Measurements from ENCODE around the gene ATP8B4. TPM values are rescaled to one million over a fixed set of nuclear protein-coding genes. Genes with fewer than 3 reads are reported as not detected.

ATP8B4 gene
- total RNA-seq, 5 donors from 2014 or later (not counting 1 experiment from before 2014, with no cell fraction given), result 0.72 to 2.4 (median 1.3) TPM

GRCh38 chr15:50107591-50108408 lies 11.2 kb downstream of the ATP8B4 start:
- no peak for ATAC-seq (replicated peaks in 1 of 4)
- H3K27me3 Mint-ChIP-seq, result peaks cover 3 to 6% of the 10 kb centered on the region in 2 donors
- Histone ChIP-seq H3K4me3 (ENCODE audit: control insufficient read depth in 1 of 2, extremely low read depth in 1 of 2, low read length in 1 of 2) (no peak overlapping the region), H3K9me3 (no peaks in the 10 kb centered on the region), H3K27me3 (replicated peaks in 1 of 2; ENCODE audit: control insufficient read depth in 2 of 2, extremely low read depth in 1 of 2, insufficient read depth in 2 of 2, low read length in 1 of 2) (peaks cover 0 to 8% of the 10 kb centered on the region in 2 experiments), H3K4me1 (ENCODE audit: control insufficient read depth in 1 of 2, extremely low read depth in 1 of 2, insufficient read depth in 2 of 2, low read length in 2 of 2) (peaks cover 19 to 37% of the 10 kb centered on the region in 2 experiments), H3K27ac (ENCODE audit: low read length) (no peak overlapping the region), H3K36me3 (ENCODE audit: control insufficient read depth in 2 of 2, extremely low read depth in 1 of 2, insufficient read depth in 1 of 2, low read length in 1 of 2) (no peaks in the 10 kb centered on the region)
- H3K9me3 Mint-ChIP-seq, result no peaks in the 10 kb centered on the region
- peak in 4 of 35 experiments; percentile 5 to 20 (median 12) for DNase-seq
- ChIA-PET CTCF (interaction anchor here in 1 of 2 donors (1.1 kb wide), 1 partner anchor 9 kb away, joined by 3 read pairs; no protein-coding TSS in a partner anchor), POLR2A (no interaction called here)
- 59% methylated on average over 5 of the region's 7 CpGs for WGBS (ENCODE audit: insufficient coverage)
- H3K36me3 Mint-ChIP-seq, result no peaks in the 10 kb centered on the region
- H3K4me1 Mint-ChIP-seq, result peaks cover 31 to 37% (median 33%) of the 10 kb centered on the region in 3 donors
- peak overlapping the region in 1 of 2 donors; percentile 13 for H3K27ac Mint-ChIP-seq
- no peak overlapping the region for H3K4me3 Mint-ChIP-seq

- ATAC-seq (replicated peaks in 1 of 4) (no peak), DNase-seq (no peak)
- WGBS (ENCODE audit: insufficient coverage), result no CpG with 5 or more reads among the region's 4 CpGs
- H3K9me3 Mint-ChIP-seq, result peaks cover 0 to 1% (median 0%) of the 10 kb centered on the region in 3 donors
- POLR2A ChIA-PET, result no interaction called here
- H3K27me3 ChIP-seq (replicated peaks in 1 of 2; ENCODE audit: control insufficient read depth in 2 of 2, extremely low read depth in 1 of 2, insufficient read depth in 2 of 2, low read length in 1 of 2), result peaks cover 0 to 5% of the 10 kb centered on the region in 2 experiments
- no peaks in the 10 kb centered on the region for H3K9me3 ChIP-seq
- H3K36me3 ChIP-seq (ENCODE audit: control insufficient read depth in 2 of 2, extremely low read depth in 1 of 2, insufficient read depth in 1 of 2, low read length in 1 of 2), result no peaks in the 10 kb centered on the region
- H3K36me3 Mint-ChIP-seq, result no peaks in the 10 kb centered on the region
- H3K27ac ChIP-seq (ENCODE audit: low read length), result no peak overlapping the region
- no peak overlapping the region for H3K4me3 ChIP-seq (ENCODE audit: control insufficient read depth in 1 of 2, extremely low read depth in 1 of 2, low read length in 1 of 2)
- peaks cover 19 to 37% of the 10 kb centered on the region in 2 experiments for H3K4me1 ChIP-seq (ENCODE audit: control insufficient read depth in 1 of 2, extremely low read depth in 1 of 2, insufficient read depth in 2 of 2, low read length in 2 of 2)
- H3K27ac Mint-ChIP-seq, result no peak overlapping the region
- CTCF ChIA-PET, result interaction anchor here in 1 of 2 donors (1.1 kb wide), 1 partner anchor 10 kb away, joined by 3 read pairs; no protein-coding TSS in a partner anchor
- no peak overlapping the region for H3K4me3 Mint-ChIP-seq
- peaks cover 31 to 37% (median 33%) of the 10 kb centered on the region in 3 donors for H3K4me1 Mint-ChIP-seq
- peaks cover 0 to 2% of the 10 kb centered on the region in 2 donors for H3K27me3 Mint-ChIP-seq
Observed at GRCh38 chr15:50107157-50107556, 11.9 kb downstream of the ATP8B4 start.

- H3K9me3 Mint-ChIP-seq, result peaks cover 0 to 5% (median 0%) of the 10 kb centered on the region in 3 donors
- WGBS (ENCODE audit: insufficient coverage), result no CpG with 5 or more reads among the region's 5 CpGs
- H3K36me3 Mint-ChIP-seq, result no peaks in the 10 kb centered on the region
- H3K4me1 Mint-ChIP-seq, result peaks cover 31 to 37% (median 33%) of the 10 kb centered on the region in 3 donors
- CTCF ChIA-PET, result interaction anchor here in 1 of 2 donors (1.1 kb wide), 1 partner anchor 11 kb away, joined by 3 read pairs; no protein-coding TSS in a partner anchor
- no peak overlapping the region for H3K4me3 Mint-ChIP-seq
- ATAC-seq (replicated peaks in 1 of 4), result no peak
- H3K36me3 ChIP-seq (ENCODE audit: control insufficient read depth in 2 of 2, extremely low read depth in 1 of 2, insufficient read depth in 1 of 2, low read length in 1 of 2), result no peaks in the 10 kb centered on the region
- no peak overlapping the region for H3K4me3 ChIP-seq (ENCODE audit: control insufficient read depth in 1 of 2, extremely low read depth in 1 of 2, low read length in 1 of 2)
- H3K9me3 ChIP-seq, result no peaks in the 10 kb centered on the region
- H3K27ac Mint-ChIP-seq, result no peak overlapping the region
- no peak overlapping the region for H3K27ac ChIP-seq (ENCODE audit: low read length)
- peaks cover 0 to 1% of the 10 kb centered on the region in 2 experiments for H3K27me3 ChIP-seq (replicated peaks in 1 of 2; ENCODE audit: control insufficient read depth in 2 of 2, extremely low read depth in 1 of 2, insufficient read depth in 2 of 2, low read length in 1 of 2)
- POLR2A ChIA-PET, result no interaction called here
- no peak for DNase-seq
- H3K27me3 Mint-ChIP-seq, result no peaks in the 10 kb centered on the region
- peaks cover 19 to 37% of the 10 kb centered on the region in 2 experiments for H3K4me1 ChIP-seq (ENCODE audit: control insufficient read depth in 1 of 2, extremely low read depth in 1 of 2, insufficient read depth in 2 of 2, low read length in 2 of 2)
Observed at GRCh38 chr15:50106457-50106856, 12.6 kb downstream of the ATP8B4 start.

GRCh38 chr15:50100486-50100885 lies 18.5 kb downstream of the ATP8B4 start:
- ATAC-seq (replicated peaks in 1 of 4) (no peak), DNase-seq (no peak)
- no peaks in the 10 kb centered on the region for H3K4me1 Mint-ChIP-seq
- H3K9me3 Mint-ChIP-seq, result peaks cover 0 to 5% (median 0%) of the 10 kb centered on the region in 3 donors
- H3K27ac Mint-ChIP-seq, result no peak overlapping the region
- no peak overlapping the region for H3K4me3 Mint-ChIP-seq
- no CpG with 5 or more reads among the region's 1 CpG for WGBS (ENCODE audit: insufficient coverage)
- no peak overlapping the region for H3K4me3 ChIP-seq (ENCODE audit: control insufficient read depth in 1 of 2, extremely low read depth in 1 of 2, low read length in 1 of 2)
- H3K4me1 ChIP-seq (ENCODE audit: control insufficient read depth in 1 of 2, extremely low read depth in 1 of 2, insufficient read depth in 2 of 2, low read length in 2 of 2), result no peaks in the 10 kb centered on the region
- H3K36me3 ChIP-seq (ENCODE audit: control insufficient read depth in 2 of 2, extremely low read depth in 1 of 2, insufficient read depth in 1 of 2, low read length in 1 of 2), result no peaks in the 10 kb centered on the region
- H3K27me3 Mint-ChIP-seq, result peaks cover 0 to 3% of the 10 kb centered on the region in 2 donors
- CTCF ChIA-PET, result no interaction called here
- H3K27me3 ChIP-seq (replicated peaks in 1 of 2; ENCODE audit: control insufficient read depth in 2 of 2, extremely low read depth in 1 of 2, insufficient read depth in 2 of 2, low read length in 1 of 2), result no peaks in the 10 kb centered on the region
- no peaks in the 10 kb centered on the region for H3K9me3 ChIP-seq
- H3K27ac ChIP-seq (ENCODE audit: low read length), result no peak overlapping the region
- H3K36me3 Mint-ChIP-seq, result no peaks in the 10 kb centered on the region
- POLR2A ChIA-PET, result no interaction called here

- Histone ChIP-seq H3K36me3 (ENCODE audit: control insufficient read depth in 2 of 2, extremely low read depth in 1 of 2, insufficient read depth in 1 of 2, low read length in 1 of 2) (no peaks in the 10 kb centered on the region), H3K4me1 (ENCODE audit: control insufficient read depth in 1 of 2, extremely low read depth in 1 of 2, insufficient read depth in 2 of 2, low read length in 2 of 2) (no peaks in the 10 kb centered on the region), H3K27me3 (replicated peaks in 1 of 2; ENCODE audit: control insufficient read depth in 2 of 2, extremely low read depth in 1 of 2, insufficient read depth in 2 of 2, low read length in 1 of 2) (no peaks in the 10 kb centered on the region), H3K9me3 (no peaks in the 10 kb centered on the region), H3K4me3 (ENCODE audit: control insufficient read depth in 1 of 2, extremely low read depth in 1 of 2, low read length in 1 of 2) (no peak overlapping the region), H3K27ac (ENCODE audit: low read length) (no peak overlapping the region)
- no peak for ATAC-seq (replicated peaks in 1 of 4)
- peaks cover 0 to 5% (median 0%) of the 10 kb centered on the region in 3 donors for H3K9me3 Mint-ChIP-seq
- no peak overlapping the region for H3K4me3 Mint-ChIP-seq
- H3K27ac Mint-ChIP-seq, result no peak overlapping the region
- H3K4me1 Mint-ChIP-seq, result no peaks in the 10 kb centered on the region
- H3K36me3 Mint-ChIP-seq, result no peaks in the 10 kb centered on the region
- ChIA-PET POLR2A (no interaction called here), CTCF (no interaction called here)
- peaks cover 0 to 3% of the 10 kb centered on the region in 2 donors for H3K27me3 Mint-ChIP-seq
- DNase-seq, result no peak
Observed at GRCh38 chr15:50098545-50098944, 20.5 kb downstream of the ATP8B4 start.

GRCh38 chr15:50095938-50096821 lies 22.9 kb downstream of the ATP8B4 start:
- no peak for DNase-seq

More at GRCh38 chr15:50095938-50096821, 22.9 kb downstream of the ATP8B4 start:
- no peak overlapping the region for H3K27ac Mint-ChIP-seq
- H3K4me1 Mint-ChIP-seq, result no peaks in the 10 kb centered on the region
- no peaks in the 10 kb centered on the region for H3K36me3 ChIP-seq (ENCODE audit: control insufficient read depth in 2 of 2, extremely low read depth in 1 of 2, insufficient read depth in 1 of 2, low read length in 1 of 2)
- H3K27me3 ChIP-seq (replicated peaks in 1 of 2; ENCODE audit: control insufficient read depth in 2 of 2, extremely low read depth in 1 of 2, insufficient read depth in 2 of 2, low read length in 1 of 2), result no peaks in the 10 kb centered on the region
- no peaks in the 10 kb centered on the region for H3K36me3 Mint-ChIP-seq
- CTCF ChIA-PET, result no interaction called here
- no peak for ATAC-seq (replicated peaks in 1 of 4)
- no CpG with 5 or more reads among the region's 8 CpGs for WGBS (ENCODE audit: insufficient coverage)
- H3K4me3 ChIP-seq (ENCODE audit: control insufficient read depth in 1 of 2, extremely low read depth in 1 of 2, low read length in 1 of 2), result no peak overlapping the region
- H3K4me3 Mint-ChIP-seq, result no peak overlapping the region
- no peak overlapping the region for H3K27ac ChIP-seq (ENCODE audit: low read length)
- H3K9me3 ChIP-seq, result no peaks in the 10 kb centered on the region
- no peaks in the 10 kb centered on the region for H3K4me1 ChIP-seq (ENCODE audit: control insufficient read depth in 1 of 2, extremely low read depth in 1 of 2, insufficient read depth in 2 of 2, low read length in 2 of 2)
- no peaks in the 10 kb centered on the region for H3K9me3 Mint-ChIP-seq
- POLR2A ChIA-PET, result no interaction called here
- peaks cover 0 to 3% of the 10 kb centered on the region in 2 donors for H3K27me3 Mint-ChIP-seq

Measured in T-cell (primary cell).